GM18505 (cell line): Measurements from ENCODE around the gene AQP2.

Experiments used
- ATAC-seq: cut with Tn5 transposase; IDR thresholded peaks from one replicate; pipeline ENCODE4 v1.9.1; 2021; ENCODE audit not compliant: unreplicated experiment
- POLR2A ChIP-seq: IDR thresholded peaks from 4 replicates; pipeline ENCODE4 v1.6.1; 2011; ENCODE audit warnings: borderline replicate concordance; ENCODE audit not compliant: insufficient read depth, insufficient read length; ENCODE audit errors: extremely low read depth

Gene AQP2

GRCh38 chr12:49910331-49911212 is 40.0 kb upstream of the AQP2 start:
- no peak for TF ChIP-seq POLR2A
- ATAC-seq, result no peak

- no peak for TF ChIP-seq POLR2A
- ATAC-seq, result no peak
Observed at GRCh38 chr12:49911213-49911605, 39.3 kb upstream of the AQP2 start.

GRCh38 chr12:49912345-49913255 is 37.9 kb upstream of the AQP2 start:
- no peak for TF ChIP-seq POLR2A
- ATAC-seq, result no peak

- no peak for ATAC-seq
- no peak for TF ChIP-seq POLR2A
Observed at GRCh38 chr12:49916129-49916919, 34.2 kb upstream of the AQP2 start.

GRCh38 chr12:49917166-49917787 is 33.3 kb upstream of the AQP2 start:
- no peak for TF ChIP-seq POLR2A
- ATAC-seq, result no peak

GRCh38 chr12:49917788-49918173 is 32.8 kb upstream of the AQP2 start:
- no peak for ATAC-seq
- no peak for TF ChIP-seq POLR2A

- no peak for TF ChIP-seq POLR2A
- no peak for ATAC-seq
Observed at GRCh38 chr12:49920241-49920914, 30.2 kb upstream of the AQP2 start.

- no peak for TF ChIP-seq POLR2A
- ATAC-seq, result no peak
Observed at GRCh38 chr12:49920915-49921286, 29.6 kb upstream of the AQP2 start.

- no peak for ATAC-seq
Observed at GRCh38 chr12:49921299-49921698, 29.2 kb upstream of the AQP2 start.

GRCh38 chr12:49921936-49922335 is 28.6 kb upstream of the AQP2 start:
- TF ChIP-seq POLR2A, result no peak
- no peak for ATAC-seq

More at GRCh38 chr12:49921299-49921698, 29.2 kb upstream of the AQP2 start:
- no peak for TF ChIP-seq POLR2A

GRCh38 chr12:49922349-49923034 is 28.0 kb upstream of the AQP2 start:
- no peak for ATAC-seq
- no peak for TF ChIP-seq POLR2A
